Activated T-helper 1 cell treated with anti-CD3 and anti-CD28 coated beads, Interleukin-2, amount 50 U/mL, for 16 hours (primary cell): Measurements from ENCODE around the gene CMTM7.

Experiments used
- DNase-seq, 2 donors: peaks; one replicate each; pipeline ENCODE4 v3.0.0-alpha.2; 2020; ENCODE audit warnings: low read depth in 1 of 2, low spot score in 1 of 2

The CMTM7 gene

DNA sequence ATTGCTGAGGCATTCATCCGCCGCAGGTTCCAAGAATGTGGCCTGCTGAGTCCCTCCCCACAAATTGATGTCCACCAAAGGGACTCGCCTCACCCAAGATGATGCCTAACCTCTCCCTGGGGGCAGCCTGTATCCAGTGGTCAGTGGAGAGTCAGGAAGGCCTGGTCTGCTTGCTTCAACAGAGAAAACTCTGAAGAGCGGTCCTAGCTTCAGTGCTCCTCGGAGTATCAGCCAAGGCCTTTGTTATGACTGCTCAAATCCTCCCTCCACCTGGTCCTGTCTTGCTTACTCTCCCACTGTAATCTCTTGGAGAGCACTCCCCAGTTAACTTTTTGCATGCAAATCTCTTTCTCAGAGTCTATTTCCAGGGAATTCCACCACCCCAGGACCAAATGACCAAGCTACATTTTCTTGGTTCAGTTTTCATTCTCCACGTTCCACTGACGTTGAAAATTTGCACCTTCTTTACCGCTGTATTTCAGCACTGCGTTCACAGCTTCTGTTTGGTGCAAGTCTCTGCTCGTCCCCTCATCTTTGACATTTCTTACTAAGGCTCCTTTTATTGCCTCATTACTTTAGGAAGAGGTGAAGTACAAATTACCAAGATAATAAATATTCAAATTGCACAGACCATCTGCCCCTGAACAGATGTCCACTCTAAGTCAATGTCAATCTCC, 22.3 kb downstream of the CMTM7 start:
- no peak for DNase-seq

DNA sequence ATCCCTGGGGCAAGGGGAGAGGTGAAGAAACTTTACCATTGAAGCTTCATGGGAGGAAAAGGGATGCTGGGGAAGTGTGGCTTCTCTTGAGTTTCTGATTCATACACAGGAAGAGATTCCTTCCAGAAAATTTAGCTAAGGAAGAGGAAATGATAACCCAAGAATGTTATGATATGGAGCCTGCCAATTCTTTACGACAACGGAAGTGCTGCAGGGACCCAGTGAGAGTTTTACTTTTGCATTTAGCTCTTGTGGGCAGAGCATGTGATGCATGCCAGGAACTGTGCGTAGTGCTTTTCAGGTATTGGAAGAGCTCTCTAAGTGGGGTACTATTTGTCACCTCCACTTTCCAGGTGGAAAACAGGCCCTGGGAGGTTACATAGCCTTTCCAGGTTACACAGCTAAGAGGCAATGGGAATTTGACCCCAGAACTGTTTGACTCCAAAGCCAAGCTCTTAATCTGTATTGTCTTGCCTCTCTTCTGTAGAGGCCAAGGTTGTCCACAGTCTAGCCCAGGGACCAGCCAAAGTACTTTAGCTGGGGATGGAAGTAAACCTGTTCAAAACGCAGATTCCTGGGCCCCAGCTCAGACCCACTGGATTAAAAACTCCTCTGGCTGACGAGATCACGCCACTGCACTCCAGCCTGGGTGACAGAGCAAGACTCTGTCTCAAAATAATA, 23.0 kb downstream of the CMTM7 start:
- DNase-seq, result no peak

DNA sequence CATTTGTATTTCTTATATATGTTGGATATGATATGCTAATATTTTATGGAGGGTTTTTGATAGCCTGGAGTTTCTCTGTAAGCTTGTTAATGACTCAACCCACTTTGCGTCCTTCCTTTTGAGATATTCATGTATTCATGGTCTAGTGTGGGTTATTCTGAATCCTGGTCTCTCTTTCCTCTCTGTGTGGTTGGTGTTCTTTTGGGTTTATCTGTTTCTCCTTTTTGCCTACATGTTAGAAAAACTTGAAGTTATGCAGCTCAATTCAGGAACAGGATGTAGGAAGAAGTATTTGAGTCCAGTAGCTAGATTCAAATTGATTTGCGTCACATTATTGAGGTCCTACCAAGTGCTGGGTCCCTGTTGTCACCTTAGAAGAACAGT, 28.1 kb downstream of the CMTM7 start:
- no peak for DNase-seq

DNA sequence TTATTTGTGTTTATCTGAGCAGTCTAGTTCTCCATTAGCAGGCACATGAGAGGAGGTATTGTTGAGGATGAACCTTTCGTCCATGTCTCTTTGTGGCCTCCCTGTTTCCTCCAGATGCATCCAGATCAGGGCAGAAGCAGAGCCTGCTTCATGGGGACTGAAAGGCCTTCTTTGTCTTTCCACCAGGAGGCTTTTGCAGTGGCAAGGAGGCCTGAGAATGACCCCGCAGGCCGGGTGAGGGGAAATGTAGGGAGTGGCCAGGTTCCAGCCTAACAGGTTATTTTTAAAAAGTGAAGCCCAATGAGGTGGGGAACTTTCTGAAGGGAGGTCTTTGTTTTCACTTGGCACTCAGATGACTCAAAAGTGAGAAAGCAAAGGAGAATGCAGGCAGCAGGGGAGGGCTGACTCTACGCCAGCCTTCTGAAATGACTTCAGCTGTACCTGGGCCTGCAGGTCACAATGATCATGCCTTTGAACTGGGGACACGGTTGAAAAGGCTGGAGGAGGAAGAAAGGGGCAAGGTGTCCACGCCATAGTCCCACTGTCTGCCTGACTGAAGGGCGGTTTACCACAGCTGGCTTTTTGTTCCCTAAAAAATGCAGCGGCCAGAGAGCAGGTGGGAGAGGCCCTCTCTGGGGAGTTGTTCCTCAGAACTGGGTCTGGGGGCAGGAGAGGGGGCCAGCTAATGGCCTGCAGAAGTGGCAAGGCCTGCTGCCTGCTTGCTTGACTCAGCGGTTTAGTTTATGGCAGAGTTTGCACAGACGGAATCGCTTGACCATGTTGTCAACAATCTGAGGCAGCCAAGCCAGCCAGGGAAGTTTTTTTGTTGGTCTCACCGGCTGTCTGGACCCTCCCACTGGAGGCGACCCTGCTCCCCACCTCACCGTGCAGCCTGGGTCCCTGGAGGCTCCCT, 28.7 kb downstream of the CMTM7 start:
- DNase-seq, result no peak

DNA sequence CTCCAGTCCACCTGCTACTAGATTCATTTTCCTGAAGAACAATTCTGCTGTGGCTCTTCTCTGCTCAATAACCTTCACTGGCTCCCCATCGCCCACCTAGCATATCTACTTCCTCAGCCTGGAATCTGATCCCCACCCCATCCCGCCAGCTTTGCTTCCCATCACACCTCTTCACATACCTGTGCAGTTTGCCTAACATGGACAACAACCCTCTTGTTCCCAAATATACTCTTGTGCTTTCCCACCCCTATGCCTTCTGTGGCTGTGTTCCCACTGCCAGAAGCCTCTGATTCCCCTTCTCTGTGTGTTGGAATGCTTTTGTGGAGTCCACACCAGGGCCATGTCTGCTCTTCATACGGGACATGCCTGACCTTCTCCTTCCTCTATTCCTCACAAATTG, 29.5 kb downstream of the CMTM7 start:
- no peak for DNase-seq

DNA sequence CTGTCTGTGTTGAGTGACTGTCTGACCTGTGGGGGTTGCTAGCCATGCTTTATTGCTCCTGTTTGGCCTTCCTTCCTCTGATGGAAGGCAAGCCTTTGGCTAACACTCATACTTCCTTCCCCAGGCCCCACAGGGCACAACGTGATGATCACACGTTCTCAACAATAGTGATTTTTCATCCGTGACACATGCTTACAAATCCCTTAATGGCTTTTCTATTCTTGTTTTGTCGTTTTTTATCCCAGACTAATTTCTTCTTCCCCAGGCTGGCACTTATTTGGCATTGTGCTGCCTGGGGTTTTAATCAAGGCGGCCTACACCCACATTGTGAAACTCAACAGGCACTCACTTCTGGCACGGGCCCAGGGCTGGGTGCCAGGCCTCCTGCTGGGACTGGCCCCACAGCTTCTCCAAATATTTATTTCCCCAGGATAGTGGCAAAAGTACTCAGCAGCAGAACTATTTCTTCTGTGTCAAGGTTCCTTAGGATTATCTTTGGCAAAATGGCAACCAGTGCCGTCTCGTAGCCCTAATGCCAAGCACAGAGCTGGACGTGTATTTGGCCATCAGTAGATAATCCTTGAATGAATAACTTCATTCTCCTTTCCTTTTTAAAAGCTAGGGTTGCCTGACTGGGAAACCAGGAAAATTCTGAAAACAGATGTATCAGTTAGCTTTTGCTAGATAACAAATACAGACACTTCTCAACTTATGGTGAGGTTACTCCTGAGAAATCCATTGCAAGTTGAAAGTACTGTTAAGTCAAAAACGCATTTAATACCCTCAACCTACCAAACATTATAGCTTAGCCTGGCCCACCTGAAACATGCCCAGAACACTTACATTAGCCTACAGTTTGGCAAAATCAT, 30.6 kb downstream of the CMTM7 start:
- no peak for DNase-seq

DNA sequence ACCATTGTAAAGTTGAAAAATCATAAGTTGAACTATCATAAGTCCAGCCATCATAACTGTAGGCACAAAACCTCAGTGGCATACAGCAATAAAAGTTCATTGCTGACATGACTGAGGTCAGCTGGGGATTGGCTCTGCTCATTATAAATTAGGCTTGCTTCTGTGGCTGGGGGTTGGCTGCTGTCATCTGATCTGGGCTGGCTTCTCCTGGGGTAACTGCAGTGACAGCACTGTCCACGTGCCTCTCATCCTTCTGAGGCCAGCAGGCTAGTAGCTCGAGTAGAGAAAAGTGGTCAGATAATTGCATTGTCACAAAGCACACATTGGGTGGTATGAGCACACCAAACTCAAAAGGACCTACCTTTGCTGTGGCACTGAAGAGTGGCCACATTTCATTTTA, 31.3 kb downstream of the CMTM7 start:
- DNase-seq, result no peak

DNA sequence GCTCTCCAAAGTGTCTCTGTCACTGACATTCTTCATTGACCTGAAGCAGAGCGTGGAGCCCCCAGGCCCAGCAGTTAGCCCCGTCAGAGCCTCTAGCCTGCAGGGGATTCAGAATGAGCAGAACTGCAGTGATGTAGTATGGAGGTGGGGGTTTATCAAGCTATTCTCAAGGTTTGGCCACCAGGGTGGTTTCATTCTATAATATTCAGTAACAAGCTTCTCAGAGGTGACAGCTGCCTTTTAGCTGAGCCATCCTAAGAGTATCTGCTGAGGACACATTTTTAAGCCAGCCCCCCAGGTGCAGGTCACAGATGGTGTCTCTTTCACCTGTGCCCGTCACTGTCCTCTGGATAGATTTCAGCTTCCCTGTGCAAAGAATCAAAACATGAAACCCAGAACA, 31.9 kb downstream of the CMTM7 start:
- no peak for DNase-seq

DNA sequence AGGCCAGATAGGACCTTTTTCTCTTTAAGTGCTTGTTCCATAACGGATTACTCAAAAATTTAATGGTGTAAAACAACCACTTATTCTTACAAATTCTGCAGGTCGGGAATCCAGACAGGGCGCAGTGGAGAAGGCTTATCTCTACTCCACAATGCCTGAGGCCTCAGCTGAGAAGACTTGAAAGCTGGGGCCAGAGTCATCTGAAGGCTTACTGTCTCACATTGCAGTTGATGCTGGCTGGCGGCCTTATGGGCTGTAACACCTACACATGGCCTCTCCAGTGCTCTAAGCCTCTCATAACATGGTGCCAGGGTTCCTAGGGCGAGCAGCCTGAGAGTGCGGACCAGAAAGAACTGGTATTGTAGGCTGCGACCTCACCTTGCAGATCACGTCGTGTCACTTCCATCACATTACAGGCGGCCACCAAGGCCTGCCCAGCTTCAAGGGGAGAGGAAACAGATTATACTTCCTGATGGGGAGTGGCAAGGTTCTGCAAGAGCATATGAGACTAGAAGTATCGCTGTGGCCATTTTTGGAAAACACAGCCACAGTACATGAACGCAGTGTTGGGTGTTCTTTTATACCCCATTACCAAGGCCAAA, 32.4 kb downstream of the CMTM7 start:
- no peak for DNase-seq

DNA sequence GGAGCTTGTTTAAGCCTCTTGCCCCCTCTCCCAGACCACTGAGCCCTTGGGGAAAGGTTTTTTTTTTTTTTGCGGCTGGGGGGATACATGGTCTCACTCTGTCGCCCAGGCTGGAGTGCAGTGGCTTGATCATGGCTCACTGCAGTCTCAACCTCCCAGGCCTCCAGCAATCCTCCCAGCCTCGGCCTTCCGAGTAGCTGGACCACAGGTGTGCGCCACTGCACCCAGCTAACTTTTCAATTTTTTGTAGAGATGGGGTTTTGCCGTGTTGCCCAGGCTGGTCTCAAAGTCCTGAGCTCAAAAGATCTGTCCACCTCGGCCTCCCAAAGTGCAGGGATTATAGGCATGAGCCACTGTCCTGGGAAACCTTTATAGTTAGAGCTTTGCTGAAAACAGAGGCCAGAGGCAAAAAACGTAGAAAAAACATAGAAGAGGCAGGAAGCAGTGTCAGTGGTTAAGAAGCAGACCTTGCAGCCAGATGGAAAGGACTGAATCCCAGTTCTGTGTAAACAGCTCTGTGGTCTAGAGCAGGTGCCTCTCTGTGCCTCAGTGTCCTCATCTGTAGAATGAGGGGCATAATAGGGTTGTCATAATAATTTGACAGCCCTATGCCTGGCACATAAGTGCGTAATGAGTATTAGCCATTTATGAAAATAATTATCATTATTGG, 33.1 kb downstream of the CMTM7 start:
- no peak for DNase-seq

DNA sequence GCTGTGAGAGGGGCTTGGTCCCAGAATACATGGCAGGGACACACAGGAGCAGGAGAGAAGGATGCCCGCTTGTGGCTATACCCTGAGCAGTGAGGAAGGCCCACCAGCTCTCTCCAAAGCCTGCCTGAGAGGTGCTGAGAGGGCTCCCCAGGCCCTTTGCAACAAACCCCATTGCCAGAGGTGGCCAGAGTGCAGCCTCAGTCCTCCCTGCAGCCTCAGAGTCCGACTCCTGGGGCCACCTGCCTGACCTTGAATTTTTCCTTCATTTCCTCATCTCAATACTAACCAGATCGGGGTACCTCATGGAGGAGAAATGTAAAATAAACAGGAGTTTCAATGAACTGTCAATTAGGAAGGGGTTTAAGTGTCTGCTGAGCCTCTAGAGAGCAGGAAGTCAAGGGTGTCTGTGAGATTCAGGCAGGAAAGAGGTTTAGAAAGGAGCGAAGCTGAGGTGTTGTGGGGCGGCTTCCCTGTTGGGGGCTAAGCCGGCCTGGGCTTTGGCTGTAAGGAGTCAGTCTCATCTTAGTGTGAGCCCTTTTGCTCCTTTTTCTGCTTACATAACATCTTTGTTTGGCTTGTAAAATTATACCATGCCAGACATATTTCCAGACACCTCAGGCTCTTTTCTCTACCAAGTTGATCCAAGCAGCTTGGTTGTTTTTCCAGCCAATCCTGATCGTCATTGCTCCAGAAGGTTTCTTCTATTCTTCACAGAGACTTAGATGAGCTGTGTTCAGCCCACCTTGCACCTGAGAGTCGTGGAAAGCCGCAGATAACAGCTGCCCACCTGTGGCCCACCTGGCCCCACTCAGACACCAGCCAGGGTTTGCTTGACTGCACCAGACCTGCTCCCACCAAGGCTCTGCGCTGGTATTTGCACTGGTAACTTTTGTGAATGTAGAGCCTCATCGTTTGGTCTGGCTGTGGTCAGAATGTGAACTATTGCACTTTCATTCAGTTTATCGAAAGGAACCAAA, 36.7 kb downstream of the CMTM7 start:
- DNase-seq, result no peak

DNA sequence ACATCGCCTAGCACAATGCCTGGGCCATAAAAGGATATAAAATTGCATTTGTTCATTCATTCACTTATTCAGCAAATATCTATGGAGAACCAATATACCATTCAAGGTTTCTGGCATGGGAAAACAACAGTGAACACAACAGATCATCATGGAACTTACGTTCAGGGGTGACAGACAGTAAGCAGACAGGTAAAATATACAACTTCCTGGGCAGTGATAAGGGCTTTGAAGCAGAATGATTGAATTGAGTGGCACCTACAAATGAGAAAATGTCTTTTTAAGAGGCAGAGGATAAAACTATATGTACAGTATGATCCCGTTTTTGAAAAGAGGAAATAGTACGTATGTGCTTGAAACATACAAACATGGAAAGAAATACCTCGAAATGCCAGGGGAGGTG, 39.2 kb downstream of the CMTM7 start:
- DNase-seq, result no peak

DNA sequence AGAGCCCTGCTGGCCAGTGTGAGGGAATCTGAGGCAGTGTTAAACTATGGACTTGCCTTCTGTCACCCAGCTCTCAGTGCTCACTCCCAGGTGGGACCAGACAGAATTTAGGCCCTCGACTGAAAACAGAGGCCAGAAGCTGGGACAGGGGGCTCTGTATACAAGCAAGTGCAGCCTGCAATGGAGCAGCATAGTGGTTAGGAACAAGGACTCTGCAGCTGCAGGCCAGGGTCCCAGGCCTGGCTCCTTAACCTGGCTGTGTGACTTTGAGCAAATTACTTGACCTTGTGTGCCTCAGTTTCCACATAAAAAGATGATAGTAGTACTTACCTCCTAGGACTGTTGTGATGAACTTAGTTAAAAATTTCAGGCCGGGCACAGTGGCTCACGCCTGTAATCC, 39.8 kb downstream of the CMTM7 start:
- no peak for DNase-seq

DNA sequence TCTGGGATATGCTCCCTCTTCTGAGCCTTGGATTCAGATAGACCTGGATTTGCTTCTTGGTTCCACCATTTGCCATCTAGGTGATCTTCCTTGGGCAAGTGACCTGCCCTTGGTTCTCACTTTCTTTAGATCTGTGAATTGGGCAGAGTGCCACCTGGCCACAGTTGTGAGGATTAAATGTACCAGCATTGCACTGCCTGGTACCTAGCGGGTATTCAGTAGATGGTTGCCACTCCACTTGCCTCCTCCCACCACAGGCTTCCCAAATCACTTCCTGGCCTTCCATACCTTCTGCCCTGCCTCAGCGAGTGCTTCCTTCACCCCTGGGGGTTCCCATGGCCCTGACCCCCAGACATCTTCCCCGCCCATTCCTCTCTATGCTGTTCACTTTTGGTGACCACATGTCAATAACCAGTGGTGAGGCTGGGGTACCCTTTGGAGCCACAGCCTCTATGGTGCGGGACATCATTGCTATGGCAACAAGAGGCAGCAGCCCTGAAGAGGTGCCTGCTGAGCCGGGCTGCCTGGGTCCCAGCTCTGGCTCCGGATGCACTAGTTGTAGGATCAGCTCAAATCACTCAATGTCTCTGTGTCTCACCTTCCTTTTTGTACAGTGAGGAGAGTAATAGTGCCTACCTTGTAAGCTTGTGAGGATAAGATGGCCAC, 40.5 kb downstream of the CMTM7 start:
- no peak for DNase-seq

DNA sequence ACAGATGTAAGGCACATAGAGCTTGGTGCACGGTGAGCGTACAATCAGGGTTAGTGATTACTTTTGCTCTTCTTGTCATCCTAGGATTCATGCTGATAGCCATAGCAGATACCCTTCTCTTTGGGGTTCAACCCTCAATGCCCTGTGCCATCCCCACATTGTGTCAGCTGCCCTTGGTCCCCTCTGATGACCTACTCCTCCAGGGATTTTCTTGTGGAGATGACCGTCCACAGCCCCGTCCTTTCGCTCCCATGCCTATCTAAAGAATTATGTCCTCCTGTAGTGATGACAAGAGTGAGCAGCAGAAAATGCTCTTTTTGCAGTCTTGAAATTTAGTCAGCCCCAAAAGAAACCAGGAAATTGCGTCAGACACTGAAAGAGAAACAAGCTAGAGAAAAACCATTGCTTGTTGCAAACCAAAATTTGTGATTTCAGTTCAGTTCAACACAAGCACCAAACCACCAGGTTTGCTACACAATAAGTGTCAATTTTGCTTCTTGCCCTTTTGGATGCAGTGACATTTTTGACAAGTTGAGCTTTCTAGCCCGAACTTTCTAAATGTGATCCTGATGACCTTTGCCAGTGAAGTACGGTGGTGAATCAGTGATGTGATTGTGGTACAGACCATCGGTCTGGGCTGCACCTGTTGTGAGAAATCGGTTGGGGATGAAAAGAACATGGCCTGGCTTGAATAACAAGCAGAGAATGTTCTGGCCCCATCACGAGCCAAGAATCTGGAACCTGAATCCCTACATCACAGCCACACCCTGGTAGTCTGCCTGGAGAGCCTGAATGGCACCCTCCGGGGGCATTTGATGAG, 41.3 kb downstream of the CMTM7 start:
- DNase-seq, result no peak

DNA sequence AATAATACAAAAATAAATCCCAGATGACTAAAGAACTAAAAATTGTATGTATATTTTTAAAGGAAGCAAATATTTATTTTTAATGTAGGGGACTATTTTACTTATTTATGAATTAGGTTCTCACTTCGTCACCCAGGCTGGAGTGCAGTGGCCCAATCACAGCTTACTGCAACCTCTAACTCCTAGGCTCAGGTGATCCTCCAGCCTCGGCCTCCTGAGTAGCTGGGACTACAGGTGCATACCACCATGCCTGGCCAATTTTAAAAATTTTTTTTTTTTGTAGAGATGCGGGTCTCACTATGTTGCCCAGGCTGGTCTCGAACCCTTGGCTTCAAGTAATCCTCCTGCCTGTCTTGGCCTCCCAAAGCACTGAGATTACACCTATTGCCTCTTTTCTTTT, 42.6 kb downstream of the CMTM7 start:
- no peak for DNase-seq

DNA sequence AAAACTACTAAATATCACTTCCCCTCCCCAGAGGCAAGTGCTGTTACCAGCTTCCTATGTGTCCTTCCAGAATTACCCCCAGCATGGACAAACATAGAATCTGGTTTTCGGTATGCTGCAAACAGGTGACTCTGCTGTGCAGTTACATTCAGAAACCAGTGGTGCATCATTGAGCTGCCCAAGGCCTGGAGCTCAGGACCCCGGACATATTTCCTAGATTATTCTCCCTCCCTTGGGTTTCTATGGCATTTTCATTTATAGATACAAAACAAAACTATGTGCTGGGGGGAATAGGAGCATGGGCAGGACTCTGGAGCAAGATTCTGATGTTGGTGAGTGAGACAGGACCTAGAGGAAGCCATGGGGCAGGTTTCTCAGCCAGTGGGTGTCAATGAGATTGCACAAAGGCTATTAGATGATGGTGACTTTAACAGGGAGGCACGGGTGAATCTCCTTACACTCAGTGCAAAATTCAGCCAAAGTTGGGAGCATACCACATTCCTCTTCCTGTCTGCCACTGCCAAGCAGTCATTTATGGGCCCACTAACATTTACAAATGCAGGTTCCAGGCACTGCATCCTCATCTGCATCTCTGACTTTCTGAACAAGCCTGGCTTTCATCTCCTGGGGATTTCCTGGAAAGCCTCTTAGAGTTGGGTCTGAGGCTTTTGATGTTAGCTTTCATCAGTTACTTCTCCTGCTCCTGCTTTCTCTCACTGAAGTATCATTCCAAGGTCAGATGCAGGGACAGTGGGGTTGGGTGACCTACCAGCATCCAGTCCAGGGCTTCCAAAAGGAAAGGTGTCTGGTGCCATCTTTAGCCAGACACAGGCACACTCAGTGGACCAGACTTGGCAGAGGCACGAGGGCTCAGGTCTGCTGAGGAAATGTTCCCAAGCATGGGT, 44.5 kb downstream of the CMTM7 start:
- DNase-seq, result no peak
